Ovary (tissue), 9 donors: ENCODE measurements around the gene DND1. TPM values are rescaled to one million over a fixed set of nuclear protein-coding genes. Genes with fewer than 3 reads are reported as not detected.
"Not testable (repeated sequence)": the region's sequence is repeated elsewhere in the genome, so short reads cannot be mapped to it uniquely, and the experiment has no call there.

Source experiments
- DNase-seq, 5 donors: peaks; one replicate each; pipeline ENCODE4 v3.0.0-alpha.2; 2019 to 2020
- H3K27ac ChIP-seq, 2 donors: fragments of 200-600 bp; one replicate each; pipeline versions ENCODE4 v1.5.1 to v1.8.0; 2019 to 2022
- H3K27me3 ChIP-seq: fragments of 200-600 bp; one replicate; pipeline ENCODE4 v1.8.0; 2022
- H3K36me3 ChIP-seq: fragments of 200-600 bp; sonication (generic); one replicate; pipeline ENCODE4 v1.5.1; 2019
- H3K4me1 ChIP-seq: one replicate; pipeline ENCODE4 v1.8.1; 2013; ENCODE audit warnings: mild to moderate bottlenecking, moderate library complexity; ENCODE audit not compliant: insufficient read depth
- H3K4me3 ChIP-seq: fragments of 200-600 bp; sonication (generic); one replicate; pipeline ENCODE4 v1.5.1; 2017
- H3K9me3 ChIP-seq, 2 donors: fragments of 200-600 bp in 1 of 2; sonication (generic) in 1 of 2; one replicate each; pipeline versions ENCODE4 v1.5.1 to v1.8.1; 2013 to 2019; ENCODE audit warnings: mild to moderate bottlenecking in 1 of 2, moderate library complexity in 1 of 2
- EP300 ChIP-seq: sonication (generic); formaldehyde crosslinking; IDR thresholded peaks from one replicate; pipeline ENCODE4 v1.6.1; 2017; ENCODE audit warnings: antibody characterized with exemption
- POLR2A ChIP-seq: fragments of 450-650 bp; IDR thresholded peaks from one replicate; pipeline ENCODE4 v1.6.1; 2017; ENCODE audit warnings: antibody characterized with exemption, mild to moderate bottlenecking, moderate library complexity
- WGBS, 3 donors: extraction: QIAGEN DNeasy Blood & Tissue Kit in 1 of 3; methylation state at CpG; one replicate each; pipeline versions ENCODE4 v1.1.5 to v1.1.7; 2013 to 2017; 5-methylcytosine and 5-hydroxymethylcytosine counted together
- intact Hi-C, 4 donors: fragments of 100-400 bp; cut with DNase I; formaldehyde crosslinking; loops; one replicate each; pipeline versions ENCODE4 v1.11.0 to v1.15.1; 2022 to 2023
- microRNA-seq, 3 donors: library from miRNA; unstranded; fragments of <30 nt; microRNA quantifications; one replicate each; pipeline versions ENCODE4 to v1.2.0, GENCODE V29; 2019 to 2020
- polyA plus RNA-seq, 2 donors: library from polyadenylated mRNA; stranded (reverse); fragments of 200-250 nt in 1 of 2; fragments of 350-450 nt in 1 of 2; fragmentation: Illumina TruSeq in 1 of 2; extraction: RNeasy Lipid Tissue Mini Kit (QIAGEN cat#74804) in 1 of 2; gene quantifications; one replicate each; pipeline ENCODE4 v1.2.3, GENCODE V29; 2013 to 2014
- small RNA-seq: library from RNA; depleted of rRNA; stranded (forward); fragments of <200 nt; gene quantifications from one replicate; pipeline ENCODE3, GENCODE V24; 2016
- total RNA-seq, 7 donors: library from RNA; depleted of rRNA in 2 of 7; stranded (reverse); fragments of >200 nt in 2 of 7; fragmentation: NEBNext Ultra II Directional in 3 of 7; extraction: Animal tissue kit (Norgen Biotek cat#: 25700) in 3 of 7; gene quantifications; one replicate each; pipeline versions ENCODE4 v1.1.0 to v1.2.4, GENCODE V29; 2016 to 2023
- TF ChIP-seq, protein P1 (sequence below), 3 donors: fragments of 450-650 bp in 2 of 3; fragments of 200-600 bp in 1 of 3; IDR thresholded peaks; one replicate each; pipeline versions ENCODE4 v1.5.1 to v1.8.0; 2016 to 2022; ENCODE audit warnings: antibody characterized with exemption in 3 of 3, mild to moderate bottlenecking in 1 of 3
- donor health status: DM: no; HTN: no; CAD: no; lungs with moderate emphysema.
- donor health status: DM: no; HTN: no; CAD: no.
- donor health status: Bipolar disorder and iron deficiency.
- donor health status: DM: yes; HTN: yes; CAD: no.
- donor health status: DM: no; HTN: no; CAD: no.
- donor health status: DM: yes; HTN: yes; CAD: no.

Gene DND1
- total and polyA plus RNA-seq, 9 donors: 0.30 to 1.2 (median 0.76) TPM; not detected in 1

DNA sequence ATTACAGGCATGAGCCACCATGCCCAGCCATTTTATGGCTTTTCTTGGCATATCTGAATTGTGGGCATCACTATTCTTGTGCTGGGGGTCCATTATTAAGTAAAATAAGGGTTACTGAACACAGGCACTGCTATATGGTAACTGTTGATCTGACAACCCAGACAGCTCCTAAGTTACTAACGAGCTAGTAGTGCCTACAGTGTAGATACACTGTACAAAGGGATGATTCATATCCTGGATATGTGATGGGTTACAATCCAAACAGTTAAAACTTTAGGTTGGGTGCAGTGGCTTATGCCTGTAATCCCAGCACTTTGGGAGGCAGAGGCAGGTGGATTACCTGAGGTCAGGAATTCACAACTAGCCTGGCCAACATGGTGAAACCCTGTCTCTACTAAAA, 44.7 kb downstream of the DND1 start:
- Histone ChIP-seq H3K27ac (no peak overlapping the region), H3K4me1 (peaks cover 2% of the 10 kb centered on the region), H3K27me3 (no peaks in the 10 kb centered on the region), H3K4me3 (no peak overlapping the region), H3K36me3 (no peaks in the 10 kb centered on the region), H3K9me3 (no peaks in the 10 kb centered on the region)
- TF ChIP-seq EP300: no peak
- TF ChIP-seq, protein P1, sequence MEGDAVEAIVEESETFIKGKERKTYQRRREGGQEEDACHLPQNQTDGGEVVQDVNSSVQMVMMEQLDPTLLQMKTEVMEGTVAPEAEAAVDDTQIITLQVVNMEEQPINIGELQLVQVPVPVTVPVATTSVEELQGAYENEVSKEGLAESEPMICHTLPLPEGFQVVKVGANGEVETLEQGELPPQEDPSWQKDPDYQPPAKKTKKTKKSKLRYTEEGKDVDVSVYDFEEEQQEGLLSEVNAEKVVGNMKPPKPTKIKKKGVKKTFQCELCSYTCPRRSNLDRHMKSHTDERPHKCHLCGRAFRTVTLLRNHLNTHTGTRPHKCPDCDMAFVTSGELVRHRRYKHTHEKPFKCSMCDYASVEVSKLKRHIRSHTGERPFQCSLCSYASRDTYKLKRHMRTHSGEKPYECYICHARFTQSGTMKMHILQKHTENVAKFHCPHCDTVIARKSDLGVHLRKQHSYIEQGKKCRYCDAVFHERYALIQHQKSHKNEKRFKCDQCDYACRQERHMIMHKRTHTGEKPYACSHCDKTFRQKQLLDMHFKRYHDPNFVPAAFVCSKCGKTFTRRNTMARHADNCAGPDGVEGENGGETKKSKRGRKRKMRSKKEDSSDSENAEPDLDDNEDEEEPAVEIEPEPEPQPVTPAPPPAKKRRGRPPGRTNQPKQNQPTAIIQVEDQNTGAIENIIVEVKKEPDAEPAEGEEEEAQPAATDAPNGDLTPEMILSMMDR (IDR thresholded peaks at IDR 0.05): no peak
- no peak for TF ChIP-seq POLR2A
- DNase-seq: no peak
- intact Hi-C loops: no loop called here
- 57 to 84% (median 75%) methylated on average over 1 of the region's 1 CpG for WGBS, 3 donors

DNA sequence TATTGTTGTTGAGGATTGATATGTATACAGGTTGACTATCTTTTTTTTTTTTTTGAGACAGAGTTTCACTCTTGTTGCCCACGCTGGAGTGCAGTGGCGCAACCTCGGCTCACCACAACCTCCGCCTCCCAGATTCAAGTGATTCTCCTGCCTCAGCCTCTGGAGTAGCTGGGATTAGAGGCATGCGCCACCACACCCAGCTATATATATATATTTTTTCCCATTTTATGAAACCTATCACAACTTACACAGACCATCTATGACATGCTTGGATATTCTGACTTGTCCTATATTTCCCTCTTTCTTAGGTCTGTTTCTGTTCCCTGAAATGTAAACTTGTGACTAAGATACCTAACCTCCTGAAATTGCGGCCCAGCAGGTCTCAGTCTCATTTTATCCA, 45.4 kb downstream of the DND1 start:
- Histone ChIP-seq H3K27me3 (no peaks in the 10 kb centered on the region), H3K27ac (no peak overlapping the region), H3K9me3 (no peaks in the 10 kb centered on the region), H3K4me3 (no peak overlapping the region), H3K4me1 (peaks cover 2% of the 10 kb centered on the region), H3K36me3 (no peaks in the 10 kb centered on the region)
- TF ChIP-seq EP300: no peak
- TF ChIP-seq POLR2A: no peak
- TF ChIP-seq, protein P1 (IDR thresholded peaks at IDR 0.05): no peak
- intact Hi-C loops: no loop called here
- no peak for DNase-seq
- WGBS, 3 donors: 93 to 97% (median 94%) methylated on average over 6 of the region's 6 CpGs

DNA sequence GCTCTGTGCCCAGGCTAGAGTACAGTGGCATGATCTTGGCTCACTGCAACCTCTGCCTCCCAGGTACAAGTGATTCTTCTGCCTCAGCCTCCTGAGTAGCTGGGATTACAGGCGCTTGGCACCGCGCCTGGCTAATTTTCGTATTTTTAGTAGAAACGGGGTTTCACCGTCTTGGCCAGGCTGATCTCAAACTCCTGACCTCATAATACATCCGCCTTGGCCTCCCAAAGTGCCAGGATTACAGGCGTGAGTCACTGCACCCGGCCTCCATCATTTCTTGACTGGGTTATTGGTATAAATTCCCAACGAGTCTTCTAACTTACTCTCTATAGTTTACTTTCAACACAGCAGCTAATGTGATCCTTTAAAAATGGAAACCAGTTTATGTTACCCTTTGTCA, 48.5 kb downstream of the DND1 start:
- H3K36me3 ChIP-seq, DNase-seq, H3K4me1 ChIP-seq, H3K9me3 ChIP-seq, intact Hi-C loops, H3K27ac ChIP-seq, H3K4me3 ChIP-seq, H3K27me3 ChIP-seq: not testable (repeated sequence)
- 85 to 91% (median 90%) methylated on average over 10 of the region's 10 CpGs for WGBS, 3 donors

DNA sequence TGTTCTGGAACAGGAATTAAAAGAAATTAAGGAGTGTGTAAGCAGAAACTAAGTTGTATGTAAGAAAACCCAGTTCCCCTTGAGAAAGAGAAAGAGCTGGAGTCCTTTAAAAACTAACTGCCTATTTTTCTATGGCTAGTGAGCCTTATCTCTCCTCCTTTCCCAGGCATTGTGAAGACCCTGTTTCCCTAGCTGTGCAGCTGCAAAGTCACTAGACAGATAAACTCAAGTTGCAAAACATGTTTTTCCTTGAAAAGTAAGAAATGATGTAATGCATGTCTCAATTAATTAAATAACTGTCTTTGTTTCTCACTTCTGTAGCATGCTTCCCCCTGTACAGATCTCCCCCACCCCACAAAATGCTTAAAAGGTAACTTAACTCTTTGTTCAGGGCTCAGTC, 50.3 kb downstream of the DND1 start:
- intact Hi-C loops, H3K4me1 ChIP-seq, H3K9me3 ChIP-seq, H3K27ac ChIP-seq, H3K27me3 ChIP-seq, H3K36me3 ChIP-seq, DNase-seq, H3K4me3 ChIP-seq: not testable (repeated sequence)

DNA sequence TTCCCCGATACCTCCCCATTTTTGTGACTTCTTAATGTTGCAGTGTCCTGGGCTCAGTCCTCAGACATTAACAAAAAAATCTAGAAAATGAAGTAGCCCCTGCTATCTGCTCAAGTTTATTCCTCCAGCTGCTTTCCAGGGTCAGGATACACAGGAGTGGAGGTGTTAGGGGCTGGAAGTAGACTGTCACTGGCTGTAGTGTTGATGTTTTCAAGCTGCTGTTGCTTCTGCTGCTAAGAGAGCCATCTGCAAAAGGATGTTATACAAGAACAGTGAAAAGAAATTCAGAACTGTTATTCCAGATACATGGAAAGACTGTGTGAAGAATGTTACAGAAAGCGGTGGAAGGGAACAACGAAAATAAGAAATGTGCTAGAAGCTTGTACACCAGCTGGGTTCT, 51.1 kb downstream of the DND1 start:
- 12 to 34% (median 20%) methylated on average over 3 of the region's 3 CpGs for WGBS, 3 donors
- intact Hi-C loops: no loop called here
- no peaks in the 10 kb centered on the region for H3K36me3 ChIP-seq
- H3K4me3 ChIP-seq: no peak overlapping the region
- H3K27ac ChIP-seq: no peak overlapping the region
- TF ChIP-seq POLR2A: no peak
- no peak for TF ChIP-seq EP300
- TF ChIP-seq, protein P1 (IDR thresholded peaks at IDR 0.05): no peak
- H3K9me3 ChIP-seq: no peaks in the 10 kb centered on the region
- H3K4me1 ChIP-seq: peaks cover 2% of the 10 kb centered on the region
- no peak for DNase-seq
- no peaks in the 10 kb centered on the region for H3K27me3 ChIP-seq

Small RNA genes within 50 kb of the gene (microRNA-seq; reads per million reads assigned to microRNA genes)
- gene MIR3655: 0.36 to 2.3 (median 1.1) reads per million in 3 donors

Small RNA genes within 50 kb of the gene (small RNA-seq; reads per million reads assigned to genes)
- 15.6 reads per million, percentile 86 among the genes with 10 or more reads in this experiment for gene VTRNA1-1
- gene VTRNA1-2: 0.40 reads per million

Other genes with a start within 250 kb of the DND1 start
- 10 to 100 TPM in 6 of 7 donors, 1 to 10 TPM in 1; 8.6 to 23.6 (median 17.8) TPM for gene EIF4EBP3, start 125.9 kb downstream of the DND1 start, total RNA-seq
- gene EIF4EBP3, start 125.9 kb downstream of the DND1 start, polyA plus RNA-seq: 10 to 100 TPM; 16.0 to 30.2 TPM
- gene SRA1, start 116.1 kb downstream of the DND1 start, total RNA-seq: 10 to 100 TPM; 11.7 to 34.4 (median 20.1) TPM
- 10 to 100 TPM; 16.9 to 33.2 TPM for gene SRA1, start 116.1 kb downstream of the DND1 start, polyA plus RNA-seq
- gene APBB3, start 109.0 kb downstream of the DND1 start, total RNA-seq: 10 to 100 TPM; 33.0 to 47.6 (median 39.5) TPM
- 10 to 100 TPM; 13.1 to 36.1 TPM for gene APBB3, start 109.0 kb downstream of the DND1 start, polyA plus RNA-seq
- 10 to 100 TPM; 22.3 to 65.7 (median 47.1) TPM for gene SLC35A4, start 108.7 kb downstream of the DND1 start, total RNA-seq
- 10 to 100 TPM; 27.1 to 80.2 TPM for gene SLC35A4, start 108.7 kb downstream of the DND1 start, polyA plus RNA-seq
- 10 to 100 TPM; 26.5 to 96.0 (median 48.6) TPM for gene CD14, start 40.4 kb downstream of the DND1 start, total RNA-seq
- 10 to 100 TPM in 1 of 2 donors, 1 to 10 TPM in 1; 8.7 to 37.7 TPM for gene CD14, start 40.4 kb downstream of the DND1 start, polyA plus RNA-seq
- 10 to 100 TPM; 12.2 to 62.8 (median 14.9) TPM for gene TMCO6, start 34.1 kb downstream of the DND1 start, total RNA-seq
- gene TMCO6, start 34.1 kb downstream of the DND1 start, polyA plus RNA-seq: 10 to 100 TPM in 1 of 2 donors, 1 to 10 TPM in 1; 8.0 to 33.2 TPM
- 100 to 1,000 TPM in 1 of 7 donors, 10 to 100 TPM in 6; 44.6 to 107 (median 46.9) TPM for gene NDUFA2, start 25.9 kb downstream of the DND1 start, total RNA-seq
- gene NDUFA2, start 25.9 kb downstream of the DND1 start, polyA plus RNA-seq: 100 to 1,000 TPM in 1 of 2 donors, 10 to 100 TPM in 1; 42.6 to 123 TPM
- 100 to 1,000 TPM in 1 of 7 donors, 10 to 100 TPM in 6; 70.9 to 112 (median 78.0) TPM for gene IK, start 25.7 kb downstream of the DND1 start, total RNA-seq
- gene IK, start 25.7 kb downstream of the DND1 start, polyA plus RNA-seq: 100 to 1,000 TPM in 1 of 2 donors, 10 to 100 TPM in 1; 99.8 to 184 TPM
- 10 to 100 TPM in 6 of 7 donors, 1 to 10 TPM in 1; 9.1 to 16.6 (median 13.7) TPM for gene WDR55, start 8.7 kb downstream of the DND1 start, total RNA-seq
- 10 to 100 TPM in 1 of 2 donors, 1 to 10 TPM in 1; 9.9 to 12.3 TPM for gene WDR55, start 8.7 kb downstream of the DND1 start, polyA plus RNA-seq
- 10 to 100 TPM; 26.8 to 48.2 (median 41.7) TPM for gene HARS1, start 17.8 kb upstream of the DND1 start, total RNA-seq
- 10 to 100 TPM; 38.9 to 68.6 TPM for gene HARS1, start 17.8 kb upstream of the DND1 start, polyA plus RNA-seq
- 10 to 100 TPM; 15.2 to 25.2 (median 21.6) TPM for gene HARS2, start 17.9 kb upstream of the DND1 start, total RNA-seq
- gene HARS2, start 17.9 kb upstream of the DND1 start, polyA plus RNA-seq: 10 to 100 TPM; 20.9 to 27.5 TPM
- 10 to 100 TPM; 22.9 to 46.1 (median 40.2) TPM for gene ZMAT2, start 26.9 kb upstream of the DND1 start, total RNA-seq
- gene ZMAT2, start 26.9 kb upstream of the DND1 start, polyA plus RNA-seq: 100 to 1,000 TPM in 1 of 2 donors, 10 to 100 TPM in 1; 59.3 to 126 TPM
- gene PCDHA1, start 112.6 kb upstream of the DND1 start, total RNA-seq: under 1 TPM in 1 of 7 donors, not detected in 6; 0.05 TPM
- gene PCDHA1, start 112.6 kb upstream of the DND1 start, polyA plus RNA-seq: not detected
- 1 to 10 TPM in 2 of 7 donors, under 1 TPM in 5; 0.34 to 1.6 (median 0.57) TPM for gene PCDHA2, start 121.3 kb upstream of the DND1 start, total RNA-seq
- under 1 TPM; 0.17 to 0.34 TPM for gene PCDHA2, start 121.3 kb upstream of the DND1 start, polyA plus RNA-seq
- gene PCDHA3, start 127.5 kb upstream of the DND1 start, total RNA-seq: 1 to 10 TPM in 6 of 7 donors, under 1 TPM in 1; 0.65 to 2.7 (median 1.4) TPM
- gene PCDHA3, start 127.5 kb upstream of the DND1 start, polyA plus RNA-seq: 1 to 10 TPM in 1 of 2 donors, under 1 TPM in 1; 0.45 to 1.1 TPM
- gene PCDHA4, start 133.5 kb upstream of the DND1 start, total RNA-seq: 1 to 10 TPM in 3 of 7 donors, under 1 TPM in 4; 0.76 to 2.7 (median 1.00) TPM
- under 1 TPM; 0.18 to 0.42 TPM for gene PCDHA4, start 133.5 kb upstream of the DND1 start, polyA plus RNA-seq
- gene PCDHA5, start 148.0 kb upstream of the DND1 start, total RNA-seq: 1 to 10 TPM in 1 of 7 donors, under 1 TPM in 6; 0.11 to 1.4 (median 0.54) TPM
- under 1 TPM; 0.07 to 0.08 TPM for gene PCDHA5, start 148.0 kb upstream of the DND1 start, polyA plus RNA-seq
- gene PCDHA6, start 154.4 kb upstream of the DND1 start, total RNA-seq: 1 to 10 TPM in 3 of 7 donors, under 1 TPM in 4; 0.32 to 1.7 (median 0.97) TPM
- gene PCDHA6, start 154.4 kb upstream of the DND1 start, polyA plus RNA-seq: under 1 TPM; 0.18 to 0.33 TPM
- 1 to 10 TPM in 1 of 7 donors, under 1 TPM in 6; 0.35 to 1.4 (median 0.65) TPM for gene PCDHA7, start 160.7 kb upstream of the DND1 start, total RNA-seq
- gene PCDHA7, start 160.7 kb upstream of the DND1 start, polyA plus RNA-seq: under 1 TPM; 0.25 to 0.35 TPM
- gene PCDHA8, start 167.6 kb upstream of the DND1 start, total RNA-seq: under 1 TPM; 0.23 to 0.72 (median 0.43) TPM
- under 1 TPM in 1 of 2 donors, not detected in 1; 0.02 TPM for gene PCDHA8, start 167.6 kb upstream of the DND1 start, polyA plus RNA-seq
- under 1 TPM; 0.34 to 0.60 (median 0.50) TPM for gene PCDHA9, start 174.8 kb upstream of the DND1 start, total RNA-seq
- under 1 TPM in 1 of 2 donors, not detected in 1; 0.05 TPM for gene PCDHA9, start 174.8 kb upstream of the DND1 start, polyA plus RNA-seq
- 1 to 10 TPM; 1.0 to 4.0 (median 1.5) TPM for gene PCDHA10, start 182.3 kb upstream of the DND1 start, total RNA-seq
- gene PCDHA10, start 182.3 kb upstream of the DND1 start, polyA plus RNA-seq: 1 to 10 TPM in 1 of 2 donors, under 1 TPM in 1; 0.06 to 1.9 TPM
- under 1 TPM; 0.23 to 0.79 (median 0.53) TPM for gene PCDHA11, start 195.4 kb upstream of the DND1 start, total RNA-seq
- gene PCDHA11, start 195.4 kb upstream of the DND1 start, polyA plus RNA-seq: under 1 TPM; 0.04 to 0.08 TPM
- gene PCDHA12, start 201.7 kb upstream of the DND1 start, total RNA-seq: 1 to 10 TPM in 2 of 7 donors, under 1 TPM in 5; 0.27 to 1.3 (median 0.56) TPM
- under 1 TPM; 0.04 to 0.20 TPM for gene PCDHA12, start 201.7 kb upstream of the DND1 start, polyA plus RNA-seq
- gene PCDHA13, start 208.5 kb upstream of the DND1 start, total RNA-seq: under 1 TPM in 6 of 7 donors, not detected in 1; 0.32 to 0.92 (median 0.47) TPM
- under 1 TPM; 0.01 to 0.17 TPM for gene PCDHA13, start 208.5 kb upstream of the DND1 start, polyA plus RNA-seq